Immature natural killer cell (primary cell): ENCODE results near the gene XBP1. TPM values are rescaled to one million over a fixed set of nuclear protein-coding genes. Genes with fewer than 3 reads are reported as not detected.
"Not testable (repeated sequence)": the region's sequence is repeated elsewhere in the genome, so short reads cannot be mapped to it uniquely, and the experiment has no call there.

ENCODE experiments used
- DNase-seq, 3 donors: peaks; one replicate each; pipeline ENCODE4 v3.0.0; 2022; ENCODE audit warnings: mixed read lengths in 1 of 3
- H3K27ac Mint-ChIP-seq, 6 donors: one replicate each; pipeline ENCODE4 v1.8.0; 2020; ENCODE audit warnings: mixed read lengths in 6 of 6, mild to moderate bottlenecking in 5 of 6, inconsistent platforms in 4 of 6, moderate library complexity in 3 of 6
- H3K27me3 Mint-ChIP-seq, 3 donors: one replicate each; pipeline ENCODE4 v1.8.0; 2020 to 2021; ENCODE audit warnings: low read depth in 3 of 3, mild to moderate bottlenecking in 3 of 3, mixed read lengths in 3 of 3, moderate library complexity in 3 of 3, inconsistent platforms in 1 of 3
- H3K36me3 Mint-ChIP-seq, 3 donors: one replicate each; pipeline ENCODE4 v1.8.0; 2020; ENCODE audit warnings: mixed read lengths in 3 of 3, inconsistent platforms in 2 of 3, mild to moderate bottlenecking in 2 of 3
- H3K4me1 Mint-ChIP-seq, 2 donors: one replicate each; pipeline ENCODE4 v1.8.0; 2020; ENCODE audit warnings: inconsistent platforms in 2 of 2, mild to moderate bottlenecking in 2 of 2, mixed read lengths in 2 of 2, moderate library complexity in 1 of 2
- H3K4me3 Mint-ChIP-seq, 5 donors: one replicate each; pipeline ENCODE4 v1.8.0; 2020; ENCODE audit warnings: mild to moderate bottlenecking in 5 of 5, mixed read lengths in 5 of 5, inconsistent platforms in 3 of 5, moderate library complexity in 3 of 5
- H3K9me3 Mint-ChIP-seq, 6 donors: one replicate each; pipeline ENCODE4 v1.8.0; 2020; ENCODE audit warnings: mild to moderate bottlenecking in 6 of 6, mixed read lengths in 6 of 6, inconsistent platforms in 4 of 6, moderate library complexity in 3 of 6
- polyA plus RNA-seq, 3 donors: library from polyadenylated mRNA; unstranded; fragments of 300-500 nt; fragmentation: Illumina TruSeq; gene quantifications; one replicate each; pipeline ENCODE4 v1.2.3, GENCODE V29; 2021

XBP1 gene
- polyA plus RNA-seq, 3 donors from 2014 or later, result 600 to 1,153 (median 962) TPM

GRCh38 chr22:28829358-28830181, 29.2 kb upstream of the XBP1 start:
- Mint-ChIP-seq H3K4me1 (peaks cover 43 to 62% of the 10 kb centered on the region in 2 donors), H3K27ac (peak overlapping the region in 5 of 6 donors; percentile 38 to 94 (median 75)), H3K36me3 (peaks cover 7 to 18% (median 10%) of the 10 kb centered on the region in 3 donors), H3K4me3 (peak overlapping the region; percentile 59 to 80 (median 72)), H3K27me3 (peaks cover 2 to 17% (median 5%) of the 10 kb centered on the region in 3 donors), H3K9me3 (no peaks in the 10 kb centered on the region)
- peak; percentile 73 to 78 (median 78) for DNase-seq

GRCh38 chr22:28826921-28827320, 26.6 kb upstream of the XBP1 start:
- Mint-ChIP-seq H3K4me3 (no peak overlapping the region), H3K27ac (peak overlapping the region in 2 of 6 donors; percentile 23 to 40), H3K9me3 (no peaks in the 10 kb centered on the region), H3K27me3 (peaks cover 2 to 16% (median 5%) of the 10 kb centered on the region in 3 donors), H3K36me3 (peaks cover 10 to 12% (median 11%) of the 10 kb centered on the region in 3 donors), H3K4me1 (peaks cover 46 to 64% of the 10 kb centered on the region in 2 donors)
- no peak for DNase-seq

GRCh38 chr22:28826430-28826829, 26.1 kb upstream of the XBP1 start:
- not testable (repeated sequence) for H3K4me3 Mint-ChIP-seq, DNase-seq, H3K9me3 Mint-ChIP-seq
- peaks cover 49 to 68% of the 10 kb centered on the region in 2 donors for H3K4me1 Mint-ChIP-seq
- peaks cover 10 to 15% (median 12%) of the 10 kb centered on the region in 3 donors for H3K36me3 Mint-ChIP-seq
- H3K27ac Mint-ChIP-seq, result peak overlapping the region in 3 of 6 donors; percentile 23 to 30 (median 23)
- peaks cover 2 to 15% (median 5%) of the 10 kb centered on the region in 3 donors for H3K27me3 Mint-ChIP-seq

- not testable (repeated sequence) for DNase-seq, H3K27me3 Mint-ChIP-seq, H3K27ac Mint-ChIP-seq, H3K9me3 Mint-ChIP-seq, H3K4me3 Mint-ChIP-seq
- H3K36me3 Mint-ChIP-seq, result peaks cover 10 to 17% (median 12%) of the 10 kb centered on the region in 3 donors
- peaks cover 55 to 64% of the 10 kb centered on the region in 2 donors for H3K4me1 Mint-ChIP-seq
Measured at GRCh38 chr22:28824455-28824854, 24.1 kb upstream of the XBP1 start.

- H3K27me3 Mint-ChIP-seq, result peaks cover 0 to 9% (median 4%) of the 10 kb centered on the region in 3 donors
- peak overlapping the region; percentile 31 to 90 (median 72) for H3K27ac Mint-ChIP-seq
- no peaks in the 10 kb centered on the region for H3K9me3 Mint-ChIP-seq
- peak in 1 of 3 donors; percentile 16 for DNase-seq
- H3K36me3 Mint-ChIP-seq, result peaks cover 10 to 16% (median 12%) of the 10 kb centered on the region in 3 donors
- peaks cover 60 to 70% of the 10 kb centered on the region in 2 donors for H3K4me1 Mint-ChIP-seq
- H3K4me3 Mint-ChIP-seq, result peak overlapping the region in 4 of 5 donors; percentile 5 to 52 (median 26)
Measured at GRCh38 chr22:28822930-28823551, 22.7 kb upstream of the XBP1 start.

- Mint-ChIP-seq H3K27ac (peak overlapping the region in 2 of 6 donors; percentile 53 to 67), H3K4me3 (no peak overlapping the region), H3K36me3 (peaks cover 6 to 12% (median 11%) of the 10 kb centered on the region in 3 donors), H3K4me1 (peaks cover 60 to 70% of the 10 kb centered on the region in 2 donors), H3K27me3 (peaks cover 0 to 6% (median 6%) of the 10 kb centered on the region in 3 donors), H3K9me3 (no peaks in the 10 kb centered on the region)
- no peak for DNase-seq
Measured at GRCh38 chr22:28821452-28821851, 21.1 kb upstream of the XBP1 start.

GRCh38 chr22:28820885-28821284, 20.5 kb upstream of the XBP1 start:
- no peak overlapping the region for H3K4me3 Mint-ChIP-seq
- peaks cover 0 to 6% (median 6%) of the 10 kb centered on the region in 3 donors for H3K27me3 Mint-ChIP-seq
- H3K9me3 Mint-ChIP-seq, result no peaks in the 10 kb centered on the region
- DNase-seq, result no peak
- peaks cover 59 to 64% of the 10 kb centered on the region in 2 donors for H3K4me1 Mint-ChIP-seq
- H3K27ac Mint-ChIP-seq, result peak overlapping the region in 1 of 6 donors; percentile 28
- H3K36me3 Mint-ChIP-seq, result peaks cover 6 to 12% (median 11%) of the 10 kb centered on the region in 3 donors

- peaks cover 72% of the 10 kb centered on the region in 2 donors for H3K4me1 Mint-ChIP-seq
- peaks cover 10 to 18% (median 16%) of the 10 kb centered on the region in 3 donors for H3K36me3 Mint-ChIP-seq
- peak overlapping the region; percentile 6 to 60 (median 55) for H3K4me3 Mint-ChIP-seq
Measured at GRCh38 chr22:28819253-28820096, 19.1 kb upstream of the XBP1 start.

GRCh38 chr22:28817919-28818859, 17.8 kb upstream of the XBP1 start:
- H3K4me3 Mint-ChIP-seq, result peak overlapping the region; percentile 51 to 74 (median 60)
- peaks cover 10 to 19% (median 16%) of the 10 kb centered on the region in 3 donors for H3K36me3 Mint-ChIP-seq
- no peaks in the 10 kb centered on the region for H3K9me3 Mint-ChIP-seq
- no peak for DNase-seq
- peaks cover 79 to 80% of the 10 kb centered on the region in 2 donors for H3K4me1 Mint-ChIP-seq
- peaks cover 0 to 6% (median 6%) of the 10 kb centered on the region in 3 donors for H3K27me3 Mint-ChIP-seq
- H3K27ac Mint-ChIP-seq, result peak overlapping the region; percentile 44 to 89 (median 62)

More at GRCh38 chr22:28819253-28820096, 19.1 kb upstream of the XBP1 start:
- Mint-ChIP-seq H3K9me3 (no peaks in the 10 kb centered on the region), H3K27ac (peak overlapping the region; percentile 30 to 79 (median 62)), H3K27me3 (peaks cover 0 to 6% (median 6%) of the 10 kb centered on the region in 3 donors)
- no peak for DNase-seq

- H3K4me1 Mint-ChIP-seq, result peaks cover 80% of the 10 kb centered on the region in 2 donors
- peak overlapping the region in 3 of 6 donors; percentile 34 to 65 (median 53) for H3K27ac Mint-ChIP-seq
- H3K36me3 Mint-ChIP-seq, result peaks cover 7 to 19% (median 11%) of the 10 kb centered on the region in 3 donors
- H3K27me3 Mint-ChIP-seq, result peaks cover 0 to 9% (median 6%) of the 10 kb centered on the region in 3 donors
- H3K9me3 Mint-ChIP-seq, result no peaks in the 10 kb centered on the region
- DNase-seq, result no peak
- H3K4me3 Mint-ChIP-seq, result peak overlapping the region in 1 of 5 donors; percentile 38
Measured at GRCh38 chr22:28817064-28817463, 16.7 kb upstream of the XBP1 start.

GRCh38 chr22:28815729-28816128, 15.4 kb upstream of the XBP1 start:
- H3K4me3 Mint-ChIP-seq, result peak overlapping the region; percentile 65 to 83 (median 75)
- H3K9me3 Mint-ChIP-seq, result no peaks in the 10 kb centered on the region
- H3K27me3 Mint-ChIP-seq, result peaks cover 0 to 15% (median 13%) of the 10 kb centered on the region in 3 donors
- peaks cover 83 to 85% of the 10 kb centered on the region in 2 donors for H3K4me1 Mint-ChIP-seq
- peak overlapping the region; percentile 88 to 97 (median 90) for H3K27ac Mint-ChIP-seq
- H3K36me3 Mint-ChIP-seq, result peaks cover 7 to 12% (median 11%) of the 10 kb centered on the region in 3 donors
- no peak for DNase-seq

GRCh38 chr22:28815111-28815510, 14.7 kb upstream of the XBP1 start:
- Mint-ChIP-seq H3K36me3 (peaks cover 7 to 12% (median 11%) of the 10 kb centered on the region in 3 donors), H3K9me3 (no peaks in the 10 kb centered on the region), H3K27ac (peak overlapping the region; percentile 88 to 97 (median 90)), H3K4me3 (peak overlapping the region; percentile 65 to 83 (median 75)), H3K27me3 (peaks cover 0 to 20% (median 19%) of the 10 kb centered on the region in 3 donors), H3K4me1 (peaks cover 88 to 91% of the 10 kb centered on the region in 2 donors)
- DNase-seq, result peak in 1 of 3 donors; percentile 33
